ENCODE measurements around the gene USH2A.

USH2A gene

GRCh38 chr1:216420263-216420662 is 3.0 kb downstream of the USH2A start:
- H3F3A ChIP-seq (ENCODE audit: insufficient read depth), result no peaks in the 10 kb centered on the region
- H3K27ac ChIP-seq (ENCODE audit: low read depth, low read length), result no peak overlapping the region
- H3K27me3 ChIP-seq (ENCODE audit: low read length), result no peaks in the 10 kb centered on the region
- no peak overlapping the region for H3K4me3 ChIP-seq (ENCODE audit: insufficient read depth, low read length, poor library complexity, severe bottlenecking)
- no peak overlapping the region for H2AFZ ChIP-seq (ENCODE audit: low read depth, low read length, severe bottlenecking)
- H3K79me2 ChIP-seq (ENCODE audit: insufficient read depth, low read length), result no peaks in the 10 kb centered on the region
- no peaks in the 10 kb centered on the region for H4K20me1 ChIP-seq (ENCODE audit: low read depth, low read length)
- H3K9me3 ChIP-seq (ENCODE audit: insufficient read depth, low read length), result no peaks in the 10 kb centered on the region
- H3K4me2 ChIP-seq (ENCODE audit: low read depth, low read length, poor library complexity, severe bottlenecking), result no peak overlapping the region
- H3K9me2 ChIP-seq (replicated peaks; ENCODE audit: insufficient read depth, low read length), result no peaks in the 10 kb centered on the region
- H3K36me3 ChIP-seq (ENCODE audit: low read length), result no peaks in the 10 kb centered on the region
- H3K9ac ChIP-seq (ENCODE audit: low read length), result no peak overlapping the region
- TF ChIP-seq CTCF (IDR thresholded peaks at IDR 0.05; ENCODE audit: insufficient read depth, low read length, poor library complexity, severe bottlenecking), result no peak
- TF ChIP-seq EZH2phosphoT487 (conservative IDR thresholded peaks at IDR 0.05; ENCODE audit: low read length), result no peak

GRCh38 chr1:216416488-216416887 is 6.8 kb downstream of the USH2A start:
- Histone ChIP-seq H3K4me3 (ENCODE audit: insufficient read depth, low read length, poor library complexity, severe bottlenecking) (no peak overlapping the region), H3F3A (ENCODE audit: insufficient read depth) (no peaks in the 10 kb centered on the region), H3K4me2 (ENCODE audit: low read depth, low read length, poor library complexity, severe bottlenecking) (no peak overlapping the region), H2AFZ (ENCODE audit: low read depth, low read length, severe bottlenecking) (no peak overlapping the region), H3K27ac (ENCODE audit: low read depth, low read length) (no peak overlapping the region), H3K9me3 (ENCODE audit: insufficient read depth, low read length) (no peaks in the 10 kb centered on the region), H3K9me2 (replicated peaks; ENCODE audit: insufficient read depth, low read length) (no peaks in the 10 kb centered on the region), H3K27me3 (ENCODE audit: low read length) (no peaks in the 10 kb centered on the region), H3K36me3 (ENCODE audit: low read length) (no peaks in the 10 kb centered on the region), H3K79me2 (ENCODE audit: insufficient read depth, low read length) (no peaks in the 10 kb centered on the region), H3K9ac (ENCODE audit: low read length) (no peak overlapping the region), H4K20me1 (ENCODE audit: low read depth, low read length) (no peaks in the 10 kb centered on the region)
- TF ChIP-seq CTCF (IDR thresholded peaks at IDR 0.05; ENCODE audit: insufficient read depth, low read length, poor library complexity, severe bottlenecking), result no peak
- no peak for TF ChIP-seq EZH2phosphoT487 (conservative IDR thresholded peaks at IDR 0.05; ENCODE audit: low read length)

GRCh38 chr1:216410026-216410425 is 13.2 kb downstream of the USH2A start:
- Histone ChIP-seq H3K27ac (ENCODE audit: low read depth, low read length) (no peak overlapping the region), H3K36me3 (ENCODE audit: low read length) (no peaks in the 10 kb centered on the region), H3F3A (ENCODE audit: insufficient read depth) (no peaks in the 10 kb centered on the region), H3K79me2 (ENCODE audit: insufficient read depth, low read length) (no peaks in the 10 kb centered on the region), H3K9me2 (replicated peaks; ENCODE audit: insufficient read depth, low read length) (no peaks in the 10 kb centered on the region), H3K9ac (ENCODE audit: low read length) (no peak overlapping the region), H3K4me2 (ENCODE audit: low read depth, low read length, poor library complexity, severe bottlenecking) (no peak overlapping the region), H4K20me1 (ENCODE audit: low read depth, low read length) (no peaks in the 10 kb centered on the region), H3K4me3 (ENCODE audit: insufficient read depth, low read length, poor library complexity, severe bottlenecking) (no peak overlapping the region), H2AFZ (ENCODE audit: low read depth, low read length, severe bottlenecking) (no peak overlapping the region), H3K9me3 (ENCODE audit: insufficient read depth, low read length) (no peaks in the 10 kb centered on the region), H3K27me3 (ENCODE audit: low read length) (no peaks in the 10 kb centered on the region)
- TF ChIP-seq EZH2phosphoT487 (conservative IDR thresholded peaks at IDR 0.05; ENCODE audit: low read length), result no peak
- TF ChIP-seq CTCF (IDR thresholded peaks at IDR 0.05; ENCODE audit: insufficient read depth, low read length, poor library complexity, severe bottlenecking), result no peak

Data from SU-DHL-6 (cell line).